ENCODE data around the gene OLFML2A.

Gene OLFML2A

DNA sequence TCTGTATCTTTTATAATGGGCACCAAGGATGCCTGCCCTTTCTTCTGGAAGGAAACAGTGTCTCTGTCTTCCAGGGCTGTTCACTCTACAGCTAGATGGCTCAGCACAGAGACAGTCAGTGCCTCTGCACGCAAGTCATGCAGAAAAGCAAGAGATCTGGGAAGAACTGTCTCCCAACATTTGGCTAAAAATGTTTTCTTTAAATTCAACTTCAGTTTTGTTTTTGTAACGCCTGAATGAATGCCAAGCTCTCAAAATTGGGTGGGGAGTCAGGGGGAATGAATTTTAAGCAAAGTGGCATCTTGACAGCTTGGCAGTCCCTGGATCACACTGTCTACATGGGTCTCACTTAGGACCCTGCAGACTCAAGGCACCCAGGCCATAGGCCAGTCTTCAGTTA lies 12.6 kb downstream of the OLFML2A start:
- in situ Hi-C loops (cut with HindIII; ENCODE audit: low pct_ligation_motif_present, low pct_unique_long_range_greater_than_20kb, low sequenced_read_pairs): no loop called here

DNA sequence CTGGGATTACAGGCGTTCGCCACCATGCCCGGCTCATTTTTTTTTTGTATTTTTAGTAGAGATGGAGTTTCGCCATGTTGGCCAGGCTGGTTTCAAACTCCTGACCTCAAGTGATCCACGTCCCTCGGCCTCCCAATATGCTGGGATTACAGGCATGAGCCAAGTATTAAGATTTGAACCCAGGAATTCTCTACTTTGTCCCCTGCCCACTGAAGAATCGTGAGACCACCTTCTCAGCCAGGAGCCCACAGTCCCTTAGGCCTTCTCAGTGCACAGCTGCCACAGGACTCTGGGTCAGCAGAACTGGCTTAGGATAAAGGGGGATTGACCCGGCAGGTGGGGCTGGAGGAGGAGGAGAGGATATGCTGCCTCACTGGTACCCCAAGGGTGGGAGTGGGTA lies 13.4 kb downstream of the OLFML2A start:
- in situ Hi-C loops (cut with HindIII; ENCODE audit: low pct_ligation_motif_present, low pct_unique_long_range_greater_than_20kb, low sequenced_read_pairs): no loop called here
- DNase-seq: no peak

More for the DNA sequence above, 12.6 kb downstream of the OLFML2A start:
- no peak for DNase-seq

DNA sequence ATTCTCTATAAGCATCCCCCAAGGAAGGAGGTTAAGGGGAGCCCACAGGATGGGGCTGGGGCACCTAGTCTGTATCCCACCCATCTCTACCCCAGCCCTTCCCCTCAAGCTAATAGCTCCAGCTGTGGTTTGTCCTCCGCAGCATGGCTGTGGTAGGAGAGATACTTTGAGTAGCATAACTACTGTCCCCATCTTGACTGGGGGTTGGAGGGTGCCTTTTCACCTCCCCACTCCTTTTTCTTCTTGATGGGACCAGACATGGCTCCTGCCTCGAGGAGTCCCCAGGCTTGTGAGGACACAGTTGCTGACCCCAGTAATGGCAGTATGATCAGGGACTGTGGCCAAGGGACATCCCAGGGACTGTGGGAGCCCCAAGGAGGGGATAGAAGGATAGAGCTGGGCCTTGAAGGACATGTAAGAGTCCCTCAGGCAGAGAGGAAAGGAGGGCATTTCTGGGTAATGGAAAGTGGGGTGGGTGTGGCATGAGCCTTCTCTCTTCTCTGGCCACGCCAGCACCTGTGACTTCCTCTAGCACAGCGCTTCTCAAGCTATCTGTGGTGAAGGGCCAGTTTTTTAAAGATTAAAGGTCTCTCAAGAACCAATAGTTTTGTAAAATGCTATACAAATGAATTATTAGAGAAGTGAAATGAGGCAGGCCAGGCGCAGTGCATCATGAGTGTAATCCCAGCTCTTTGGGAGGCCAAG lies 14.0 kb downstream of the OLFML2A start:
- no peak for DNase-seq
- in situ Hi-C loops (cut with HindIII; ENCODE audit: low pct_ligation_motif_present, low pct_unique_long_range_greater_than_20kb, low sequenced_read_pairs): no loop called here

DNA sequence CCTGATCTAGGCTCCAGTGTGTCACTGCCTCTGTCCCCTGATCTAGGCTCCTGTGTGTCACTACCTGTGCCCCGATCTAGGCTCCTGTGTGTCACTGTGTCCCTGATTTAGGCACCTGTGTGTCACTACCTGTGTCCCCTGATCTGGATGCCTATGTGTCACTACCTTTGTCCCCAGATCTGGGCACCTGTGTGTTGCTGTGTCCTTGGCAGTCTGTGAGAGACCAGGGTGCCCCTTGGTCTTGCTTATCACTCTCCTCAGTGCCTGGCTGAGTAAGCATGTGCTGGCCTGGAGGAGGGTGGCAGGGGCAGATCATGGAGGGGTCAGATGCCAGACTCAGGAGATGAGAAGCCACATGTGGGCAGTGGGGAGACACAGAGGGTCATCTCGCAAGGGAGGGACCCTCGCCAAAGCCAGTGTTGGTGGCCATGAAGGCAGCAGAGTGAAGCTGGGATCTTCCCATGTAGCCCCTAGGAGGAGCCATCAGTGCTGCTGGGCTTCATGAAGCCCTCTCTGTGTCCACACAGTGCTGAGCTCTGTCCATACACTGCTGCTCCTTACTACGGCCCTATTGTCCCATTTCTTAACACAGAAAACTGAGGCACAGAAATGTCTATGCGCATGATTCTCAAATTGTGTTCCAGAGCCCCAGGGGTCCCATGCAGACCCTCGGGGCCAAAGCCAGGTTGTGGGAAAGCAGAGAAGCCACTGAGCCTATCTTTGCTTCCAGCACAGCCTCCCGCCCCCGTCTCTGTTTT lies 15.5 kb downstream of the OLFML2A start:
- DNase-seq: no peak
- in situ Hi-C loops (cut with HindIII; ENCODE audit: low pct_ligation_motif_present, low pct_unique_long_range_greater_than_20kb, low sequenced_read_pairs): no loop called here

DNA sequence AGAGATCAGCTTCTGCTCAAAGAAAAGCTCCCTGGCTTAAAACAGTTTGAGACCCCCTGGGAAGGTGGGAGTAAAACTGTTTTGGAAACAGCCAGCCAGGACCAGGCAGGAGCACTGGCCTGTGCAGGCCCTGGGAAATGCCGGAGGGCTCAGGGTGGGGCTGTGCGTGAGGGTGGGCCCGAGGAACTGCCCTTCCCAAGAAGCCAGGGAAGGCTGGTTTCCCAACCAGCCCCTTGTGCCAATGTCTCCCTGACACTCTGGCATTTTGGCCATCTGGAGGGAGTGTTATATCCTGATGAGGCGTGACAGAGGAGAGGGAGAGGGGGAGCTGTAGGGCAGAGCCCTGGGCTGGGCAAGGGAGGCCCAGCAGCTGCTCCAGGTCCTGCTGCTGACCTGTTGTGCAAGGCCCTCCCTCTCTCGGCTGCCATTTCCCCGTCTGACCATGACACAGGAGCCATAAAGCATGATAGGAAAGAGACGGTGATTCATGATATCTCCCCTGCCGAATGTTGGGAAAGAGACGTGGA lies 16.1 kb downstream of the OLFML2A start:
- no peak for DNase-seq
- in situ Hi-C loops (cut with HindIII; ENCODE audit: low pct_ligation_motif_present, low pct_unique_long_range_greater_than_20kb, low sequenced_read_pairs): no loop called here

DNA sequence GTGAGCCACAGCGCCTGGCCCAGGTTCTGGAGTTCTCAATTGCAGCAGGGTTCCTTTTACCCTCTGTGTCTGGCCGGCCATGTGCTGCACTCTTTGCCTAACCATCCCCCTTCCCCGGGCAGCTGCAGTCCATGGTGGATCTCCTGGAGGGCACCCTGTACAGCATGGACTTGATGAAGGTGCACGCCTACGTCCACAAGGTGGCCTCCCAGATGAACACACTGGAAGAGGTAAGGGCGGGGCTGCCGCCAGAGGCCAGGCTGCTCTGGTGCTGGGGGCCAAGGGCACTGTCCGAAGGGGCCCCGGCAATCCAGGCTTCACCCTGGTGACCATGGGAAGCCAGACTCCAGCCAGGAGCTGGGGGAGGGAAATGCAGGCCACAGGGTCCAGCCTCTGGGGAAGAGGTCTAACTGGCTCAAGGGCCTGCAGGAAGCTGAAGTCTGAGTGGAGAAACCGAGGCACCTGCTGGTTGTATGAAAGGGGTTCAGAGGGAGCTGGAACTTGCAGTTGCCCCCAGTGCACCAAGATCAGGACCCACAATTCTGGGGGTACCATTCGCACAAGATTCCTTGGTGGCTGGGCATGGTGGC lies 18.1 kb downstream of the OLFML2A start:
- in situ Hi-C loops (cut with HindIII; ENCODE audit: low pct_ligation_motif_present, low pct_unique_long_range_greater_than_20kb, low sequenced_read_pairs): no loop called here
- DNase-seq: peak; percentile 17

DNA sequence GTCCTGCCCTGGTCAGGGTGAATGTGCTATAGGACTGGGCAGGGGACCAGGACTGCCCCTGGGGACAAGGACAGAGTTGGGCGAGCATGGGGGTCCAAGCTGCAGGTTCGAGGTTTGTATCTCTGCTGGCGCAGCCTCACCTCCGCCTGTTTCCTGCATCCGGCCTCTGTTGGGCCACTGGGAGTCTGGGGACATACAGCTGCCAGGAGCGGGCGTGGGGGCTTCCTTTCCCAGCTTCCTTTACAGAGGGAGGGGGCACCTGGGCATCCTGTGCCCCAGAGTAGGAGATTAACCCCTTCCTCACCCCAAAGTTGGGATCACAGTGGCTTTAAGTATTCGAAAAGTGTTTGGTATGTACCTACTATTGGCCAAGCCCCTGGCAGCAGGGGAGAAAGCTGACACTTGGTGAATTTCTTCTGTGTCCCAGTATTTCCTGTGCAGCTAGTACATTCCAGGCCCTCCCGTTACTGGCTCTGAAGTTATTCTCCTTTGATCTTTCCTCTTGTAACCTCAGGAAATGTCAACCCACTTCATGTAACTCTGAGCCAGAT lies 19.0 kb downstream of the OLFML2A start:
- DNase-seq: no peak
- in situ Hi-C loops (cut with HindIII; ENCODE audit: low pct_ligation_motif_present, low pct_unique_long_range_greater_than_20kb, low sequenced_read_pairs): no loop called here

DNA sequence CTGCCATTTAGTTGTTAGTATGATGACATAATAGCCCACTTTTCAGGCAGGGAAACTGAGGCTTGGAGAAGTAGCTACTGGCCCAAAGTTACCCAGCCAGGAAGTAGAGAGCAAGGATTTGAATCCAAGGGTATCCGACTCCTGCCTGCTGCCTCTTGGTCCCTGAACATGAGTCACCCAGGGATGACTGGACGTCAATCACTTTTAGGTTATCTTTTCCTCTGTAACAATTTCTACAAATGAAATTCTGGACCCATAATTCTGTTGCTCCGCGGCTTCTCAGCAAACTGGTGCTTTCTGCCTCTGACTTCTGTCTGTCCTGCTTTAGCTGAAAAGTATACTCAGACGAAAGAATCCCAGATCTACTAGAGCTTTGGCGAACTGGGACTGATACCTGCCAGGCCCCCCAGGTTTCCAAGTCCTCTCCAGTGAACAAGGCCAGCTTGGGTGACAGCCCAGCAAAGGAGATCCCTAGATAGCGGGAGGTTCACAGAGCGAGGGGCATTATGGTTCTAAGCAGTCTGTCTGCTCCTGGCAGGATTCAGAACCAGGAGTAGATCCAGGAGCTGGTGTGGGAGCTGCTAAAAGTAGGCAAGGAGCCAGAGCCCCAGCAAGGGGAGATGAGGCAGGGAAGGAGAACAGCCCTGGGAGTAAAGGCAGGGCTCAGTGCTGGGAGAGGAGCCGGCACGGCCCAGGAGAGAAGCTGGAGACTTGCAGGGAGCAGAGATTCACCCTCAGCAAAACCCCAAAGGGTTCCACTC lies 20.6 kb downstream of the OLFML2A start:
- no peak for DNase-seq
- in situ Hi-C loops (cut with HindIII; ENCODE audit: low pct_ligation_motif_present, low pct_unique_long_range_greater_than_20kb, low sequenced_read_pairs): no loop called here

DNA sequence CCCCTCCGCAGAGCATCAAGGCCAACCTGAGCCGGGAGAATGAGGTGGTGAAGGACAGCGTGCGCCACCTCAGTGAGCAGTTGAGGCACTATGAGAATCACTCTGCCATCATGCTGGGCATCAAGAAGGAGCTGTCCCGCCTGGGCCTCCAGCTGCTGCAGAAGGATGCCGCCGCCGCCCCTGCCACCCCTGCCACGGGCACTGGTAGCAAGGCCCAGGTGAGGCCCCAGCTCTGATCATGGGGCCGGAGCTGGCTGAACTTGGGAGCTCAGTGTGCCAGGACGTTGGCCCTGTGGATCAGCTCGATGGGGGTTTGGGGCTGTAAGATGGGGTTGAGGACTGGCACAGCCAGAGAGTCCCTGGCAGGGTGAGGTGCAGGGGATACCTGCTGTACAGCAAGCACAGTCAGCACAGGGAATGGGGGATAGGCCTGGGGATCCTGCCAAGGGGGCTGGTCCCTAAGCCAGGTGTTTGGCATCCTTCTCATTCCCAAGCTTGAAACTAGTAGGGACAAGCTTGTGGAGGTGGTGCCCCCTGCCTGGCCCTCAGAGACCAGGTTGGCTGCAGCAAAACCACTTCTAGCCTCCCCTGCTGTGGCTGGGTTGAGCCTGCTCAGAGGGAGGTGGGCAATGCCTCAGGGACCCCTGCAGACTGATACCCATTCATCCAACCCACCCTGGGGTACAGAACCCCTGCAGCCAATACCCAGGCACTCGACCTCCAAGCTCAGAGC lies 22.5 kb downstream of the OLFML2A start:
- DNase-seq: no peak
- in situ Hi-C loops (cut with HindIII; ENCODE audit: low pct_ligation_motif_present, low pct_unique_long_range_greater_than_20kb, low sequenced_read_pairs): no loop called here

DNA sequence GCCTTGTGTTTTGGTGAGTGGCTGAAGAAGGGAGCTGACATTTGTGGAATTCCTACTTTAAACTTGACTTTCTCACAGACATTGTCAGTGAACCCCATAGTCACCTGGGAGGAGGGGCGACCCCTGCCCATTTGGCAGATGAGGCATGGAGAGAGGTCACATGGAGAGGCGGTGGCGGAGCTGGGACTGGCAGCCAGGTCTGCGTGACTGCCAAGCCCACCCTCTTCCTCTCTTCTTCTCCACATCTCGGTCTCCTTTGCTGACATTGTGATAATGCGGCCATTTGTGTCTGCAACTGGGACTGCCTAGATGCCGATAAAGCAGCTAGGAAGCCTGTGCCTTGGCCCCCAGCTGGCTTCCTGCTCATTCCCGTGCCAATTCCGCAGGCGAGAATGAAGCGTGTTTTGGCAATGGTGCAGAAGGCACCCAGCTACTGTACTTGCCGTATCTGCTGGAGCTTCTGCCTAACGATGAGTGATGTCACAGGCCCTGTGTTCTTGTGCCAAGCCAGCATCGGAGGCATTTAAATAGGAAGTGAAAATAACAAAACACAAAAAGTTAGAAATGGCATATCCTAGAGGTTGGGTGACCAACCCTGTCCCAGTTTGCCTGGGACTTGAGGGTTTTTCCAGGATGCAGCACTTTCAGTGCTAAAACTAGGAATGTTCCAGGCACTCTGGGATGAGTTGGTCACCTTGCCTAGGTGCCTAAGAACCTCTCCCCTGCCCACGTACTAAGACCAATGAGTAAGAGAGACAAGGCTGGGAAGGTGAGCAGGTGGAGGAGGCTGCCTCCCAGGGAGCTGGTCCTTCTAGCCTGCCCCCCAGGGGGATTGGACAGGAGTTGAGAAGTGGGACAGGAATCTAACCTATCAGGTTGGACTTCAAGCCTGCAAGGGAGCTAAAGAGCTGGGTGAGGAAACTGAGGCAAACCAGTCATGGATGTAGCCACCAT lies 23.6 kb downstream of the OLFML2A start:
- in situ Hi-C loops (cut with HindIII; ENCODE audit: low pct_ligation_motif_present, low pct_unique_long_range_greater_than_20kb, low sequenced_read_pairs): no loop called here
- no peak for DNase-seq

DNA sequence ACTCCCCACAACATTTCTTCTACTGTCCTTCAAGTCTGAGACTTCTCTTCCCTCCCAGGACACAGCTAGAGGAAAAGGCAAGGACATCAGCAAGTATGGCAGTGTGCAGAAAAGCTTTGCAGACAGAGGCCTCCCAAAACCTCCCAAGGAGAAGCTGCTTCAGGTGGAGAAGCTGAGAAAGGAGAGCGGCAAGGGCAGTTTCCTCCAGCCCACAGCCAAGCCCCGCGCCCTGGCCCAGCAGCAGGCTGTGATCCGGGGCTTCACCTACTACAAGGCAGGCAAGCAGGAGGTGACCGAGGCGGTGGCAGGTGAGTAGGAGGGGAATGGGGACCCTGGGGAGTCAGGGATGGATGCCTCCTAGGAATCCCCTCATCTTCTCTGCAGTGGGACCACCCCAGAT lies 24.4 kb downstream of the OLFML2A start:
- in situ Hi-C loops (cut with HindIII; ENCODE audit: low pct_ligation_motif_present, low pct_unique_long_range_greater_than_20kb, low sequenced_read_pairs): no loop called here
- no peak for DNase-seq

DNA sequence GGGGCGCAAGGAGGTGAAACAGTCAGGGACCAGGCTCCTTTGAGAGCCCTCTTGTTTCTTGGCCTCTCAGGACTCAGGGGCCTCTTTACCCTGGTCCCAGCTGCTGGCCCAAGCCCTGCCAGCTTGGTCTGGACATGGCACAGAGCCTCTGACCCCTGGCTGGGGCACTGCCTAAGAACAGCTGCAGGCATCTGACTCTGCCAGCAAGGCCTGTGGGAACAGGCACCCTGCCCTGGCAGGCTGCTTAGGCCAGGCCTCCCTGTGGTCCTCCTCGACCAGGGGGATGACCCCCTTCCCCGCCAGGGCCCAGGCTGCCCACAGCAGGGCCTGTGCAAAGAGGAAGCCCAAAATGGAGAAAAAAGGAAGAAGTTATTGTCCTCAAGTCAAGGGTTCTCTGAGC lies 25.5 kb downstream of the OLFML2A start:
- no peak for DNase-seq
- in situ Hi-C loops (cut with HindIII; ENCODE audit: low pct_ligation_motif_present, low pct_unique_long_range_greater_than_20kb, low sequenced_read_pairs): no loop called here

DNA sequence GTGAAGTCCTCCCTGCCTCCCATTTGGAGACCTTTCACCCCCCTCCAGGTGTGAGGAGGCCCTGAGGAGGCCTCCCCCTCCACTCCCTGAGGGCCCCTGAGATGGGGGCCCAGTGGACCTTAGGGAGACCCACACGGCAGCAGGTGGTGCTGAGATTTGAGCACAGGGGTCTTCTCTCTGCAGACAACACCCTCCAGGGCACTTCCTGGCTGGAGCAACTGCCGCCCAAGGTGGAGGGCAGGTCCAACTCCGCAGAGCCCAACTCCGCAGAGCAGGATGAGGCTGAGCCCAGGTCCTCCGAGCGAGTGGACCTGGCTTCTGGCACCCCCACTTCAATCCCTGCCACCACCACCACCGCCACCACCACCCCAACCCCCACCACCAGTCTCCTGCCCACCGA lies 27.0 kb downstream of the OLFML2A start:
- no peak for DNase-seq
- in situ Hi-C loops (cut with HindIII; ENCODE audit: low pct_ligation_motif_present, low pct_unique_long_range_greater_than_20kb, low sequenced_read_pairs): no loop called here

DNA sequence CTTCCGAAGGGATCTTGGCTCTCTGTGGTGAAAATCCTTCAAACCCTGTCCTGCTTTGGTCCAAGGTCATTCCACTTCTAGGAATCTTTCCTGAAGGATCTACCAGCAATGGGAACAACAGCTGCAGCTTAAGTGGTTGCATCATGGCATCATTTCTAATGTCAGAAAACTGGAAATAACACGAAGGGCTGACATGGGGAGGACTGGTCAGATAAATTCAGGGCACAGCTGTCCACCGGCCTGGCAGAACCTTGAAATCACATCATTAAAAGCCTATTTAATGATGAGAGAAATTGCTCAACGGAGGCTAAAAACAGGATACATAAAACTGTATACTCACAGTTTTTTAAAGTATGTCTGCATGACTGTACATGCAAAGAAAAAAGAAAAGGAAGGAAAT lies 28.3 kb downstream of the OLFML2A start:
- in situ Hi-C loops (cut with HindIII; ENCODE audit: low pct_ligation_motif_present, low pct_unique_long_range_greater_than_20kb, low sequenced_read_pairs): no loop called here
- no peak for DNase-seq

DNA sequence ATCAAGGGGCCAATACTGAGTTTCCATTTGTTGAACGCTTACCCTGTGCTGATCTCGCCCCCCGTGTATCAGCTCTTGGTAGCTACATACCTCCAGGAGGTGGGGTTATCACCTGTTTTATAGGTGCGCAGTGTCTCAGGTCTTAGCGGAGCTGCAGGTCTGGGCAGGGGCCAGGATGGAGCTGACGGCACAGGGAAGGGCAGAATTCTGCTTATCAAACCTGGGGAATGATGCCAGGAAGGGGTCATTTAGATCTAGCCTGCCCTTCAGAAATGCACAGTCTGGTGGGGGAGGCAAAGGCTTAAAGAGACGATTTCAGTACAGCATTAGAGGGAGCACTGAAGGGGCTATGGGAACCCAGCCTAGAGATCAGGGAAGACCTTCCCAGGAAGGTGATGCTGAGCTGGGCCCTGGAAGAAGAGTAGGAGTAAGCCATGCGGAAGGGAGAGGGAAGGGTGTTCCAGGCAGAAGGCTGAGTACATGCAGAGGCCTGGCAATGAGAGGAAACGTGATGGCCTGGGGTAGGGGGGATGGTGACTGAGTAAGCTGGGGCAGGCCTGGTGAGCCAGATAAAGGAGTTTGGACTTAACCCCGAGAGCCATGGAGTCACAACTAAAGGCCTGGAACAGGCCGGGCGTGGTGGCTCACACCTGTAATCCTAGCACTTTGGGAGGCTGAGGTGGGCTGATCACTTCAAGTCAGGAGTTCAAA lies 31.5 kb downstream of the OLFML2A start:
- no peak for DNase-seq
- in situ Hi-C loops (cut with HindIII; ENCODE audit: low pct_ligation_motif_present, low pct_unique_long_range_greater_than_20kb, low sequenced_read_pairs): no loop called here

DNA sequence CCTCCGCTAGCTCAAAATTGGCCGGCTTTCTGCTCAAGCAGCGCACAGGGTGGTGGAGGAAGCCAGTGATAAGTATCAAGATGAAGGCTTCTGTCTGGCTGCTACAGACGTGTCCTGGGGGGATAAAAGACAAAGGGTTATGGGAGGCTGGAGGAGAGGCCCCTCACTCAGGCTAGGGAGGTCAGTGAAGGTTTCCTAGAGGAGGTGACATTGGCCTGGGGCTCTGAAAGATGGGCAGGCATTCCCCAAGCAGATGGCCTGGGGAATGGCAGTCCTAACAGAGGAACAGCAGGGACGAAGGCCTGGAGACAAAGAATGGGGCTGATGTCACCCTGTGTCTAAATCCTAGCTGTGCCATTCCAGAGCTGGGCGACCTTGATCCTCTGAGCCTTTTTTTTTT lies 32.3 kb downstream of the OLFML2A start:
- in situ Hi-C loops (cut with HindIII; ENCODE audit: low pct_ligation_motif_present, low pct_unique_long_range_greater_than_20kb, low sequenced_read_pairs): no loop called here
- no peak for DNase-seq

All from ACHN (cell line).